Activated CD4-positive, alpha-beta T cell treated with anti-CD3 and anti-CD28 coated beads for 48 hours (primary cell): ENCODE measurements around the gene KCNJ10.

Experiments used
- DNase-seq: peaks from one replicate; pipeline ENCODE4 v3.0.0-alpha.2; 2020

KCNJ10 gene

GRCh38 chr1:159983681-159984080 lies 86.3 kb downstream of the KCNJ10 start:
- no peak for DNase-seq

DNA sequence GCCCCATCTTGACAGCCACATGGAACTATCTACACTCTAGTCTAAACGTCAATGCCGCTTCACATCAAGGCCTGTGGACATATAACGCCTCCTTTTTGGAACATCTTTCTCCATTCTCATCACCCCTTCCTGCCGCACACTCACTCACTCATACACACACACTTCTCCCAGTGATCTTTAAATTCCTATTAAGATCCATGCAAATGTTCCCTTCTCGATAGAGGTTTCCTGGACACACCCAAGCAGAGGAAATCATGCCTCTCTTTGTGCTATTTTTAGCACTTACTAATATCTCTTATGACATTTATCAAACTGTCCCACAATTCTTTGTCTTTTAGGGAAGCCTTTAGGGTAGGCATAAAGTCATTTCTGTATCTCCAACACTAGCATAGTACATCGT lies 87.7 kb downstream of the KCNJ10 start:
- no peak for DNase-seq

- DNase-seq: no peak
Measured at GRCh38 chr1:159981351-159982055, 88.5 kb downstream of the KCNJ10 start.

DNA sequence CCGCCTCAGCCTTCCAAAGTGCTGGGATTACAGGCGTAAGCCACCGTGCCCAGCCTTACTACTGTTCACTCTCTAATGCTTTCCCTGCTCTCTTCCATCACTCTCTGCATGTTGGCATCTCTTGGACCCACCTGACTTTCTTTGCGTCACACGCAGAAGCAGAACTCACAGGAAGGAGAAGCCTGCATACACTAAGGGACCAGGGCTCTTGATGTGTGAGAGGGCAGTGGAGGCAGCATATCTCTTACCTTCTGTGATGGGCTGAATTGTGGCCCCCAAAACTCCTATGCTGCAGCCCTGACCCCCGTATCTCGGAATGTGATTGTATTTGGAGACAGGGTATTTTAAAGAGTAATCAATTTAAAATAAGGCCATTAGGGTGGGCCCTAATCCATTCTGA lies 89.2 kb downstream of the KCNJ10 start:
- no peak for DNase-seq

DNA sequence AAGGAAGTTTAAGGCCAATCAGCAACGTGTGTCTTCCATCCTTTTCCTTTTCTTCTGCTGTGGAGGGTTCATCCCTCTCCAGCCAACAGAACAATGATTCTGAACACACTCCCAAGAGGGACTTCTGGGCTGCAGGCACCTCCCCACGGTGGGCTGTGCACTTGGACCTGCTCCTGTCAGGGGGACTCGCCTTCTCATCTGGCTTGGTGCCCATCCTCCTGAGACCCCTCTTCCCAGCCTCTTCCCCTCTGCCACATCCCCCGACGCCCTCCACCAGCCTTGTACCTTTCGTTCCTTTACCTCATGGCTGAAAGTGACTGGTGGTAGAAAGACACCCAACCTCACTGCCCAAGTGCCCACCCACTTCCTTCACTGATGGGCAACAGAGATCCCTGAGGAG lies 89.9 kb downstream of the KCNJ10 start:
- DNase-seq: no peak

DNA sequence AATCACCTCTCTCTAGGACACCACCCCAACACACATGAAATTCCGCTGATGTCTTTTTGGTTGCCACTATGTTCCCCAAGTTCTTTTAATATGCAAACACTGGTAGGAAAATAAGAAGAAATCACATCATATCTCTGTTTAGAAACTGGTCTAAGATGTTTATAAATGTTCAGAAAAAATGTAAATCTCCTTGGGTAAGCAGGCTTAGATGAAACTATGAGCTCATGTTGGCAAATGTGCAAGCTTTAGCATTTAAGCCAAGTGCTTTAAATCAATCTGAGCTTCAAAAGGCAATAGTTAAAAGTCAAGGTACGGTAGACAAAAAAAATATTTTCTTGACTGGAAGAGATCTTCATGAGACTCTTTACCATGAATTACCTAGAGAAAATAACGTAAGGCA lies 90.7 kb downstream of the KCNJ10 start:
- no peak for DNase-seq

GRCh38 chr1:159978107-159978398 lies 91.9 kb downstream of the KCNJ10 start:
- no peak for DNase-seq

- no peak for DNase-seq
Measured at GRCh38 chr1:159977364-159978106, 92.4 kb downstream of the KCNJ10 start.

DNA sequence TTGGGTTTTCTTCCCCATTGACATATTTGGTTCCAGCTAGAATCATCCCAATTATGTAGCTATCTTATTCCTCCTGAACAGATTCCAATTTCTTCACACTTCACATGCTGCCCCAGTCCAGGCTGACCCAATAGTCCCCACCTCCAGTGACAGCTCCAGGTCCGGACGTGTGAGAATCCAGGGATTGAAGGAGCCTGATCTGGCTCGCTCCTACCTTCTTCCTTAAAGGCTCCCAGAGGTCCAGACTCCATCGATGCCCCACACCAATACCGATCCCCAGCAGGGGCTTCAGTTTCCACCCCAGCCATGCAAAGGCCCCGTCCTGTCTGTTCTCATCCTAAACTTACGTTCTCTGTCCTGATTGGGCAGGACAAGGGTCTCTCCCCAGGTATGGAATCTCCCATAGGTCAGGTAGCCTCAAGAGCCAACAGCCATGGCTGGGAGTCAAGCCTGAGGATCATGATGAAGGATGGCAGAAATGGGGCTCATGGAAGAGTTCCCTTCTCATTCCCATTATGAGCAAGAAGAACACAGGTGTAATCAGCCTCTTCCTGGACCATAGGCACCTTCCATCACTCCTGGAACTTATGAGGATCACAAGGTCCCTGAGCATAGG lies 95.5 kb downstream of the KCNJ10 start:
- DNase-seq: no peak

- DNase-seq: no peak
Measured at GRCh38 chr1:159973350-159973940, 96.5 kb downstream of the KCNJ10 start.

GRCh38 chr1:159972443-159973205 lies 97.3 kb downstream of the KCNJ10 start:
- DNase-seq: no peak

DNA sequence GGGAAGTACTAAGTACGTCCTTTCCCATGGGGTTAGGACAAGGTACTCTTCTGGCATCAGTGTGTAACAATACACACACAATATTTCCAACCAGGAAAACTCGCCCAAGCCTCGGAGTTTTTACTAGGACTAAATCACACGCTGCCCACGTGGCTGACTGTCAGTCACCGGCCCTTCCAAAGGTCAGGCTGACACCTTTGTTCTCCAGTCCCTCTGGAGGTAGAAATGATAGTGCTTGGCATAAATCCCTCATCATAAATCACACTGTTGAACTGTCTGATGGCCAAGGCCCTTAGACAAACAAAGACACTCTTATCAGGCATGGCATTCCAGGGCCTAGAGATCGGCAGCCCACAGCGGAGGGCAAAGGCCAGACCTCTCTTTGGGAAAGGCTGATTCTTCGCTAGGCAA lies 99.0 kb downstream of the KCNJ10 start:
- DNase-seq: no peak

DNA sequence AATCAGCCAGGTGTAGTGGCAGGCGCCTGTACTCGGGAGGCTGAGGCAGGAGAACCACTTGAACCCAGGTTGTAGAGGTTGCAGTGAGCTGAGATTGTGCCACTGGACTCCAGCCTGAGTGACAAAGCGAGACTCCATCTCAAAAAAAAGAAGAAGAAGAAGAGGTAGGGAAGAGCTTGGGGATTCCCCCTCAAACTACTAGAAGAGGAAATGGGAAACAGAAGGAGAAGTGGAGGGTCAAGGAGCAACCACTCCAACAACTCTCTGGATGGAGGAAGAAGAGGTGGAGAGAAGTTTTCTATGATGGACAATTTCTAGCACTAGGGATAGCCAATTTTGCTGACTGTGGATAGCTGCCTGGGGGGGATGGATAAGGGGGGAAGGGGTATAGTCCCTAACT lies 101.1 kb downstream of the KCNJ10 start:
- DNase-seq: no peak

DNA sequence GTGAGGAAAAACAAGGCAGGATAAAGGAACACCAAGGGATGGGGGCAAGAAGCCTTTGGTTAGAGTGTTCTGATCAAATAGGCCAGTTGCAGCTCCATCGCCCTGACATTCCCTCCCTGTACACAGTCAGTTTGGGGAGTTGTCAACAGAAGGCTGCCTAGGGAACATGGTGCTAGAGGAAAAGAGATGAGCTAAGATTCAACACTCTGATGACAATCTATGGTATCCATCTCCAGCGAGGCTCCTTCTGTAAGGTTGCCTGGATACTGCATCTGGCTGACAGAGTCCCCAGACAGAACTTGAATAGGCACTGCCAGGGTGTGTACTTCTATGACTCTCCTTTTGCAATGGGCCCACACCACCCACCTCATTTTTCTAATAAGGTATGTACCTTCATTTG lies 104.7 kb downstream of the KCNJ10 start:
- DNase-seq: no peak

- no peak for DNase-seq
Measured at GRCh38 chr1:159964144-159964543, 105.8 kb downstream of the KCNJ10 start.

DNA sequence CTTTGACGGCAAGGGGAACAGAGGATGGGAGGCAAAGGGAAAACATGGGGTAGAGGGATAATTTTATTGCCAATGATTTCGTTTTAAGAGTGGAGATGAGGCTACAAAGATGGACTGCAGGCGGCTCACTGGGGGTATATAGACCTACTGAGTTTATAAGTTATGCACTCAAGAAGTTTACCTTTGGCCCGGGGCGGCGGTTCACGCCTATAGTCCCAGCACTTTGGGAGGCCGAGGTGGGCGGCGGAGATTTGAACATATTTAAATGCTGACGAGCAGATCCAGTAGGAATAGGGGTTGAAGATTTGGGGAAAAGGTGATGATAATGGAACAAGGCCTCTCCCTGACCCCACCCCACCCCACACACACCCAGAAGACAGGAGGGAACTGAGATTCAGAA lies 107.8 kb downstream of the KCNJ10 start:
- DNase-seq: no peak

DNA sequence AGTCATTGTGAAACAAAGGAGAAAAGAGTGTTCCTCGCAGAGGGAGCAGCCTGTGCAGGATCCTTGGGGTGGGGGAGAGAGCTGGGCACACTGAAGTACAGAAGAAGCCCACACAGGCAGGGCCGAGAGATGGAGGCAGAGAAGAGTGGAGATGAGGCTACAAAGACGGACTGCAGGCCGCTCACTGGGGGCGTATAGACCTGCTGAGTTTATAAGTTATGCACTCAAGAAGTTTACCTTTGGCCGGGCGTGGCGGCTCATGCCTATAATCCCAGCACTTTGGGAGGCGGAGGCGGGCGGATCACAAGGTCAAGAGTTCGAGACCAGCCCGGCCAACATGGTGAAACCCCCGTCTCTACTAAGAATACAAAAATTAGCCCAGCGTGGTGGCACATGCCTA lies 108.3 kb downstream of the KCNJ10 start:
- no peak for DNase-seq

- no peak for DNase-seq
Measured at GRCh38 chr1:159960721-159961381, 109.1 kb downstream of the KCNJ10 start.

DNA sequence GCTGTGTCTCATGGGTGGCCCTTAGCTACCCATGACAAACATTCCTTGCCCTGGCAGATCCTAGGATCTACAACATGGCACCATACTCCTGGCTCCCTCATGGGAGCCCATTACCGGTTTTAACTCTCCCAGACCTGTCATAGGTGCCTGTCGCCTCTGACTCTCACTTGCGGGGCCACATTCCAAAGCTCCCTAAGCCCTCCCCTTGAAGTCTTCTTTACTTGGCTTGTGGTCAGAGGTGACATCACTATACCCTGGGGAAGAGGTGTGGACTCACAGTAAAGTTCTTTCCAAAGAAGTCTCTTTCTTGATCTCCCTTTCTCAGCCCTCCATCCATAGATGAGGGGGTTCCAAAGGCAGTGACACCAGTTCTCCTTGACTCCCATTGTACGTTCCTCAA lies 110.5 kb downstream of the KCNJ10 start:
- no peak for DNase-seq

DNA sequence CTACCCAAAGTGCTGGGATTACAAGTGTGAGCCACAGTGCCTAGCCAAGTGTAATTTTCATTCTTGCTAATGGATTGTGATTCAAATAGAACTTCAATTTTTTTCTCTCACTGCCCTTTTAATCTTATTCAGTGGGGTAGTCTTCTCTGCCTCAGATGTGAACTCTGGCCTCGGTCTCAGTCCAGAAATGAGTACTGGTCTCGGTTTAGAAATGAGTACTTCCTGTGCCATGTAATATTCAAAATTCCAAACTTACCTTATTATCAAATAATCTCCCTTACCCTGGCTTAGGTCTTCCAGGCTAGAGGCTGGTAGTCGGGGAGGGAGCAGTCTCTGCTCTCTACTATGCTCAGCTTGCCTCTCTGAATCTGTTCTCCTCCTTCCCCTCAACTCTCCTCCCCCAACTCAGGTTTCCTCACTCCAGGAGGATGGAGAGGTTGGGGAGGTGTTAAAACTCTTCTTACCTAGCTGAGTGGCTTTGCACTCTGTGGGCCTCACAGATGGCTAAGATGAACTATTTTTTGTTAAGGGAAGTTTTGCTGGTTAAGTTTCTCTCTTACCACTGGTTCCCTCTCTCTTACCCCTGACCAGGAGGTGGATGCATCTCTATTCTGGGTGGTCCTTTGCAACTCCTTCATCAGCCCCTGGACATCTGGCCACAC lies 111.1 kb downstream of the KCNJ10 start:
- no peak for DNase-seq

DNA sequence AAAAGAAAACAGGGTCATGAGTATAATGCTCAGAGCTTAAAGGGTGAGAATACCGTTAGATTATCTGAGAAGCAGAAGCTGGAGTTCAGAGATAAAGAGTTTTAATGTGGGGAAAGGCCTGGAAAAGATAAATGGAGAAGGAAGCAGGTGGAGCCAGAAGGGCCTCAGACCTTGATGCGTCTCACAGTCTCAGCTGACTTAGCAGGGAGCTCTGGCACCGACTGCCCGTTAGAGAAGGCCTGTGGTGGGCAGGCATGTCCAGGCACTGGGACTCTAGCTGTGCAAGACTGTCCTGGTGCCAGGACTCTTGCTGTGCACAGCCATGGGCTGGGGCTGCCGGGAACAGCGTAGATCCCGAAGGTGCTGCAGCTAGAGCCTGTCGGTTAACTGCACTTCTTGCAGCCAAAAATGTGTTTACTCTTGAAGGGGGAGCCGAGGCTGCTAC lies 112.1 kb downstream of the KCNJ10 start:
- no peak for DNase-seq

- DNase-seq: no peak
Measured at GRCh38 chr1:159955456-159955855, 114.5 kb downstream of the KCNJ10 start.
